DMS79 treated with DMSO at 0.1 percent for 48 hours (cell line): Measurements from ENCODE around the gene FGR.
A peak's percentile ranks its signal among the peaks of the same experiment; 100 is the strongest.
"Not testable (repeated sequence)": the region's sequence is repeated elsewhere in the genome, so short reads cannot be mapped to it uniquely, and the experiment has no call there.

Source experiments
- DNase-seq: peaks from one replicate; lab custom pipeline; 2025; lab: John Stamatoyannopoulos, UW

Gene FGR

DNA sequence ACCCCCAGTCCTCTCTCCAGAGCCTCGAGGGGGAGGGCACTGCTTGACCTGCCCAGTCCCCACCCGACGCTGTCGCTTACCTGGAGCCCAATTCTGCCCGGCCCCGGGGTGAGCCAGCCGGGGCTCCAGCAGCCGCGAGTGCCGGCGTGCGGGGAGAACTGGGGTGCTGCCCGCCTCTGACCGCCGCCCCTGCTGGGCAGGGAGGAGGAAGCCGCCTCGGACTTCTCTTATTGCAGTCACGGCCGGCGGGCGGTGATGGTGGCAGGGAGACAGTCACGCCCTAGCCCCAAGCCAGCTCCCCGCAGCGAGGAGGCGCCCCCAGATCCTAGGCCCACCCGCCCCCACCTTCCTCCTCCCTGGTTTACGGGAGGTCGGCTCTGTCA, at the start of gene FGR:
FGR (minus strand) TSS at position 201 of the 383 bp plus-strand sequence. CDS start 11,269 bp downstream, outside the sequence.
- DNase-seq: no peak

DNA sequence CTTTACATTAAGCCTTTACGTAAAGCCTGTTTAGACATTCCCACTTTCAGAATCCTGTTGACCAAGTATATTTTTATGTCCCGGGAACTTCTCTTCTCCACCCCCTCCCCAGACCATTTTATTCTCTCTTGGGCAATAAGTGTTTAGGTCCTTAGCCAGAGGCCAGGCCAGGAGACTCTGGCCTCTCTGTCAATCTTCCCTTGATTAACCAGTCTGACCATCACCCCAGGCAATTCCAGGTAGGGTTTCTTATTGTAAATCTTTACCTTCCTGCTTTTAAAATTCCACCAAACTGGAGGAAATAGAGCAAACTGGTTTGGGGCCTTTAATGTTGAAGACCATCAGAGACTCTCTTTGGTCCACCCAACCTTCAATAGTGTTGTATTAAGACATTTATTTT, 49.2 kb upstream of the FGR start:
- DNase-seq: no peak

GRCh38 chr1:27682351-27682944, 47.5 kb upstream of the FGR start:
- no peak for DNase-seq

DNA sequence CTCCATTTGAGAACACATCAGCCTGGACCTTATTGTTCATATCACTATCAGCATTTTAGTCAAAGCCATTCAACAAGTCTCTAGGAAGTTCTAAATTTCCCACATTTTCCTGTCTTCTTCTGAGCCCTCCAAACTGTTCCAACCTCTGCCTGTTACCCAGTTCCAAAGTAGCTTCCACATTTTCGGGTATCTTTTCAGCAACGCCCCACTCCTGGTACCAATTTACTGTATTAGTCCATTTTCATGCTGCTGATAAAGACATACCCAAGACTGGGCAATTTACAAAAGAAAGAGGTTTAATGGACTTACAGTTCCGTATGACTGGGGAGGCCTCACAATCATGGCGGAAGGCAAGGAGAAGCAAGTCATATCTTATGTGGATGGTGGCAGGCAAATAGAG, 46.6 kb upstream of the FGR start:
- DNase-seq: not testable (repeated sequence)

GRCh38 chr1:27680225-27680791, 45.3 kb upstream of the FGR start:
- not testable (repeated sequence) for DNase-seq

- no peak for DNase-seq
Observed at GRCh38 chr1:27678747-27679146, 43.8 kb upstream of the FGR start.

DNA sequence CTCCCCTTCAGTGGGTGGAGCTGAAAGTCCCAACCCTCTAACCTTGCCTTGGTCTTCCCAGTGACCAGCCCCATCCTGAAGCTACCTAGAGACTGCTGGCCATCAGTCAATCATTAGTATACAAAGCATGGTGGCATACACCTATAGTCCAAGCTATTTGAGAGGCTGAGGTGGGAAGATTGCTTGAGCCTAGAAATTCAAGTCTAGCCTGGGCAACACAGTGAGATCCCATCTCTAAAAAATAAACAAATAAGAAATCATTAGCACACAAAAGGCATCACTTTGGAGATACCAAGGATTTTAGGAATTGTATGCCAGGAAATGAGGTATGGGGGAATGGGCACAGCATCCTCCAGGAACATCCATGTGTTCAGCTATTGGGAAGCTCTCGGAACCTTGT, 41.4 kb upstream of the FGR start:
- no peak for DNase-seq

GRCh38 chr1:27672750-27673112, 37.7 kb upstream of the FGR start:
- DNase-seq: no peak

DNA sequence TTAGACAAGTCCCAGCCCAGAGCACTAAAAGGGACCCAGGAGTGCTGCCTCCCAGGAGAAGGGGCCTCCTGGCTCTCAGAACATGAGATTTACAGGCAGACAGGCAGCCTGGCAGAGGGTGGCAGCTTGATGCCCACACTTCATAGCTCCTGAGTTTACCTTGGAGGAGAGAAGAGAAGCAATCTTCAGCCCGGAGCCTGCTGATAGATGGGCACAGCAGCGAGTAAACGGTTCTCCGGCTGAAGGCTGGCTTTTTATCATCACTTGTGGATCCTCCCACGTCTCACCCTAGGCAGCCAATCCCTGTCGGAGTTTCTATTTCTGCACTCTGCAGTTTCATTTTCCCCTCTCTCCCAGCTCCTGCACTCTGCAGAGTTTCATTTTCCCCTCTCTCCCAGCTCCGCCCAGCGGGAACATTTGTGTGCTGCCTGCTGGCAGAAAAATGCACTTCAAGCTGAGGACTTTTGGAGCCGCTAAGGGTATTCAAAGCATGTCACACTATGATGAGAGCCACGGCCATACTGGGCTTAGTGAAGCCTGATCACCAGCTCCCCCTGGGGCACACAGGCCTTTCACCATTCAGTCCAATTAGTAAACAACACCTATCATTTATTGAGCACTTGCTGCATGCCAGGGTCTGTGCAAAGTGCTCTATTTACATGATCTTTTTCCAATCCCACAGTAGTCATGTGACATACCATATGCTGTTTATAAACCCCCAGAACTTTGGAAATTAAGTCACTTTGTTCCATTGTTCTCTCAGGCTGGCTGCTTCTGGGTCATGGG, 37.2 kb upstream of the FGR start, which contains the start of gene IFI6:
IFI6 (minus strand) TSS at position 229 of the 786 bp plus-strand sequence. CDS start 2,878 bp downstream, outside the sequence.
- peak; percentile 99 for DNase-seq

GRCh38 chr1:27669876-27670275, 34.9 kb upstream of the FGR start:
- DNase-seq: no peak

DNA sequence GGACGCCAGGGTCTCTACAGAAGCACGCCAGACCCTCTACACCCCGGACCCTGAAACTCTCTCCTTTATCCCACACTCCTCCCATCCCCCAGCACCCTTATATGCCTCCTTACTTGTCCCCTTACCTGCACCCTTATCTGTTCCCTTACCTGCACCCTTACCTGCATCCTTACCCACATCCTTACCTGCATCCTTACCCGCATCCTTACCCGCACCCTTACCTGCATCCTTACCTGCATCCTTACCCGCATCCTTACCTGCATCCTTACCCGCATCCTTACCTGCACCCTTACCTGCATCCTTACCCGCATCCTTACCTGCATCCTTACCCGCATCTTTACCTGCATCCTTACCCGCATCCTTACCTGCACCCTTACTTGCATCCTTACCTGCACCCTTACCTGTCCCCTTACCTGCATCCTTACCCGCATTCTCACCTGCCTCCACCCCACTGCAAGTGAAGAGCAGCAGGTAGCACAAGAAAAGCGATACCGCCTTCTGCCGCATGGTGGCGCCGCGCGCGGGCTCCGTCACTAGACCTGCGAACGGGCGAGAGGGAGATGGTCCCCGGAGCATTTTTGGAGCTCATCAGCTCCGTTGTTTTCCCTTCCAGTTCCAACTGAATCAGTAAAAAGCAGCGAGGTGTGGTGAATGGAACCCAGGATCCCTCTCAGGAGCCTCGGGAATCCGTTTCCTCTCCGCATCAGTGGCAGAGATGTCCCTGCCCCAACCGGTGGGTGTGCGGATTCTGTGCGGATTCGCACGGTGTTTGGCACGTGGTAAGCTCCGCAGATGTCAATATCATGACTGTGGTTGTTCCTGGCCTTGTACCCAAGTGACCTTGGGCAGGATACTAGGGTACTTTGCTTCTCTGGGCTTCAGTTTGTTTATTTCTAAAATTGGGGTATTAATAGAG, 34.1 kb upstream of the FGR start:
- DNase-seq: peak; percentile 76

DNA sequence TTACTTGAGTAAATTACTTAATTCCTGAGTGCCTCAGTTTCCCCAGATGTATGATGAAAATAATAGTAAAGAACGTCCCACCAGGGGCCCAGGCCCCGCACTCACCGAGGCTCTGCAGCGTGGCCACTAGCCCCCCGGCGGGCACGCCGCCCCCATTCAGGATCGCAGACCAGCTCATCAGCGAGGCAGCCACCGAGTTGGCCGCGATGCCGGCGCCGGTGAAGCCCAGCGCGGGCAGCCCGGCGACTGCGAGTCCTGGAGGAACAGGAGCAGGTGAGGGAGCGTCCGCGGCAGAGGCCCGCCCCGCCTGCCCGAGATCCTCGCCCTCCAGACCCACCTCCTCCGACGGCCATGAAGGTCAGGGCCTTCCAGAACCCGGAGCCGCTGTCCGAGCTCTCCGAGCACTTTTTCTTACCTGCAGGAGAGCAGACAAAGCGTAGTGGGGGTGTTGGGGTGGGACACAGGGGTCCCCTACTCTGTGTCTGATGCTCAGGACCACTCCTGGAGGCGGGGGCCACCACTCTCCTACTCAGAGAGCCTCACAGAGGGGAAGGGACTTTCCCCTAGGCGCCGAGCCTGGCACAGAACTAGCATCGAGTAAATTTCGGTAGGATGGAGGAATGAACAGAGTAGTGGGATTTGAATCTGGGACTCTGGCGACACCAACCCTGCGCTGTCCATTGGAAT, 33.3 kb upstream of the FGR start:
- no peak for DNase-seq

- no peak for DNase-seq
Observed at GRCh38 chr1:27666791-27667254, 31.8 kb upstream of the FGR start.

GRCh38 chr1:27666294-27666693, 31.3 kb upstream of the FGR start:
- DNase-seq: no peak

DNA sequence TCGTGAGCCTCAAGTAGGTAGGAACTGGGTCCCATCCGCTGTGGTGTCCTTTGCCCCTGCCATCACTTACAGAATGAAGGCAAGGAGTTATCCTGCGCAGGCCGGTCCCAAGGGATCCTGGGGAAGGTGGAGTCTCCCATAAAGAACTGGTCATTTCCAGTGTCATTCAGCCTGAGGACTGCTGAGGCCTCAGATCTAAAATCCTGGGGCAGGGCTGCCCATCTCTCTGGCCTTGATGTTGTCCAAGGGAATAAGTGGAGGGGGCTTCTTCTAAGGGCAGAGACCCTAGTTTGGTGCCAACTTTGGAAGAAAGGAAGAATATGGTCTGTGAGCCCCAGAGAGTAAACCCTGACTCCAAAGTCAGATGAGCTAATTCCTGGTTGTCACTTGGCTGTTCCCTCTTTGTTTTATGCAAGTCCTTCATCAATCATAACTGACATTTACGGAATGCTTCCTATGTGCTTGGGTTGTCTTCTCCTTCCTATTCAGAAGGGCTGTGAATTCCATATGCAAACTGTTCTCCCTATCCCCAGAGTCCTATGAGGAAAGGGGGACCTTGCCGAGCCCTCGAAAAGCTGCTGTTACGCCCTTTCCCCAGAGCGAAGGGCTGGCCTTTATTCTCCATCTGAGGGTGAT, 30.1 kb upstream of the FGR start:
- no peak for DNase-seq

DNA sequence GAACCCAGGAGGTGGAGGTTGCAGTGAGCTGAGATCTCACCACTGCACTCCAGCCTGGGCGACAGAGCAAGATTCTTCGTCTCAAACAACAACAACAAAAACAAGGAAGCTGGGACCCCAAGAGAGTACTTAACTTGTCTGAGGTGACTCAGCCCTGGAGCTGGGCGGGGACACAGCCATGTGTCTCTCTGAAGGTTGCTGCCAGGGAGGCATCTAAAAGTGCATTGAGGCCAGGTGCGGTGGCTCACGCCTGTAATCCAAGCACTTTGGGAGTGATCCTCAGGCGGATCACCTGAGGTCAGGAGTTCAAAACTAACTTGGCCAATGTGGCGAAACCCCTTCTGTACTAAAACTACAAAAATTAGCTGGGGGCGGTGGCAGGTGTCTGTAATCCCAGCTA, 29.3 kb upstream of the FGR start:
- DNase-seq: no peak

DNA sequence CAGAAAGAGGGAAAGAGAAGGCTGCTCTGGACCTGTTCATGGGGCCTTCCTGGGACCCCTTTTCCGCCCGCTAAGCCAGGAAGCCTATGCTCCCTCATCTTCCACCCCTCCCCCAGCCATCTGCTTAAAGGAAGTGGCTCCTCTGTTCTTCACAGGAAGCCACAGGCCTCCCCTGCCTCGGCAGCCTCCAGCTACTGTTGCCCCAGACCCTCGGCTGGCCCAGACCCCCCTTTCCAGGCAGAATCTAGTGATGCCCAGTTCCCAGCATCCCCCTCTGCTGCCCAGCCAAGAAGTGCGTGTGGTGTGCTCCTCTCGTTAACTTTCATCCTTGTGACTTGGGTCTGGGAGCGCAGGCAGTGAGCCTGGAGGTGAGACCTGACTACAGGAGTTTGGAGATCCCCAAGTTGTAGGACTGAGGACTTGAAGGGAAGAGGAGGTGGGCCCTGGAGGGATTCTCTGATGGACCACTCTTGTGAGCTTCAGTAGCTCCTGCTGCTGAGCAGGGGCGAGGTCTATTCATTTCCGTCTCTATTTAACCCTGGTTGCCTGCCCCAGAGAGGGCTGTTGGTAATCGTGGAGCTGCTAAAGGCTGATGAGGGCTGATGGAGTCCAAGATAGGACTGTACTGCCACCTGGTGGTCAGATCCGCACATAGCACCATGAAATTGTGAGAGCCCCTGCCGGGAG, 27.9 kb upstream of the FGR start:
- peak; percentile 70 for DNase-seq

GRCh38 chr1:27662261-27662660, 27.3 kb upstream of the FGR start:
- DNase-seq: no peak

- DNase-seq: no peak
Observed at GRCh38 chr1:27661412-27662075, 26.6 kb upstream of the FGR start.

- no peak for DNase-seq
Observed at GRCh38 chr1:27660300-27660835, 25.4 kb upstream of the FGR start.
